ENCODE measurements around the gene MTSS2.

Gene MTSS2

GRCh38 chr16:70670175-70670574, 15.7 kb downstream of the MTSS2 start:
- no peak overlapping the region for H3K4me3 ChIP-seq (ENCODE audit: low read depth, low read length)
- no peak for TF ChIP-seq CTCF (IDR thresholded peaks at IDR 0.05; ENCODE audit: low read depth, low read length)

- no peak overlapping the region for H3K4me3 ChIP-seq (ENCODE audit: low read depth, low read length)
- no peak for TF ChIP-seq CTCF (IDR thresholded peaks at IDR 0.05; ENCODE audit: low read depth, low read length)
Observed at GRCh38 chr16:70665806-70666735, 19.8 kb downstream of the MTSS2 start.

- no peak for TF ChIP-seq CTCF (IDR thresholded peaks at IDR 0.05; ENCODE audit: low read depth, low read length)
- H3K4me3 ChIP-seq (ENCODE audit: low read depth, low read length) = no peak overlapping the region
Observed at GRCh38 chr16:70665113-70665694, 20.6 kb downstream of the MTSS2 start.

GRCh38 chr16:70664325-70665112, 21.3 kb downstream of the MTSS2 start:
- no peak for TF ChIP-seq CTCF (IDR thresholded peaks at IDR 0.05; ENCODE audit: low read depth, low read length)
- H3K4me3 ChIP-seq (ENCODE audit: low read depth, low read length) = no peak overlapping the region

- TF ChIP-seq CTCF (IDR thresholded peaks at IDR 0.05; ENCODE audit: low read depth, low read length) = no peak
- H3K4me3 ChIP-seq (ENCODE audit: low read depth, low read length) = no peak overlapping the region
Observed at GRCh38 chr16:70663524-70664324, 22.1 kb downstream of the MTSS2 start.

- no peak overlapping the region for H3K4me3 ChIP-seq (ENCODE audit: low read depth, low read length)
- no peak for TF ChIP-seq CTCF (IDR thresholded peaks at IDR 0.05; ENCODE audit: low read depth, low read length)
Observed at GRCh38 chr16:70662991-70663523, 22.8 kb downstream of the MTSS2 start.

Data from WI38 (cell line).